DMS 273 treated with DMSO at 0.1 percent for 48 hours (cell line): ENCODE measurements around the gene GTF3C1.
"Not testable (repeated sequence)": the region's sequence is repeated elsewhere in the genome, so short reads cannot be mapped to it uniquely, and the experiment has no call there.

Experiments
- DNase-seq: peaks from one replicate; lab custom pipeline; 2025; lab: John Stamatoyannopoulos, UW

The GTF3C1 gene

GRCh38 chr16:27463741-27464591 is 85.7 kb downstream of the GTF3C1 start:
- no peak for DNase-seq

GRCh38 chr16:27462846-27463682 is 86.6 kb downstream of the GTF3C1 start:
- no peak for DNase-seq

DNA sequence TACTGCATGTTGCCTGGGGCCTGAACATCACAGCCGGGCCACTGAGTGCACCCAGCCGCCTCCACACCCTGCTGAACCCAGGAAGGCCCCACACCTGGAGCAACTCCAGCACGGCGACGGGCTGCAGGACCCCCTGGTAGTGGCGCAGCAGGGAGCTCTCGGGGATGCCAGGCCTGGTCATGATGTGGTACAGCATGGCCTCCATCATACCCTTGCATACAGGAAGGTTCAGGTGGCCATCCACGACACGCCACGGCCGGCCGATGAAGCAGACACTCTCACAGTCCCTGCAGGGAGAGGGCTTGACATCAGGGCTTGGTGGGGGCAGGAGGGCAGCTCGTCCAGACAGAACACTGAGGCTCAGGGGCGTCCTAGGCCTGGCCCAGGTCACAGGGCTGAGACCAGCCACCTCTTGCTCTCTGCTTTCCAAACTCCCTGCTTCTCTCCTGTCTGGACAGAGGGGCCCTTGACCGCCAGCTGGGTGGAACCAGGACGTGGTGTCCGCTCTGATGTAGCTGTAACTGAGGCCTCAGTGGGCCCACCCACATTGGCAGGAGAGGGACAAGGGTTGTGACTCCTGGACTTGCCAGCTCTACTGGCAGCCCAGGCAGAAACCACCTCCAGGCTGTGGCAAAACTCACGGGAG is 87.4 kb downstream of the GTF3C1 start:
- DNase-seq, result no peak

GRCh38 chr16:27461483-27462171 is 88.1 kb downstream of the GTF3C1 start:
- no peak for DNase-seq

- DNase-seq, result no peak
These were observed 88.8 kb downstream of the GTF3C1 start for GRCh38 chr16:27460663-27461482.

DNA sequence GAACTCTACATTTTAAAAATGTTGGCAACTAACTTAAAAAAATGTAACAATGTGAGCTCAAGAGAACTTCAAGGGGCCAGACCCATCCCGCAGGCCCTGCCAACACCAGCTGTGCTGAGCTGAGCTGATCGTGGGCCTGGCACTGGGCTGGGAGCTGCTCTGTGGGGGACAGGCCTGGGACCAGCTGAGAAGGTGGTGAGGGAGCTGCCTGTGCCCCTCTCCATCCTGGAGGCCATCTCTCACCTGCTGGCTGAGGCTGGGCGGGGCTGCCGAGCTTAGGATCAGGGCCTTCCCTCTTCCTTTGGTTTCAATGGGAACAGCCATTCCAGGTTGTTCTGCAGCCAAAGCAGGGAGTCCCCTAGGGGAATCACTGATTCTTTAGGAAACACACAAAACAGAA is 89.5 kb downstream of the GTF3C1 start:
- DNase-seq, result no peak

DNA sequence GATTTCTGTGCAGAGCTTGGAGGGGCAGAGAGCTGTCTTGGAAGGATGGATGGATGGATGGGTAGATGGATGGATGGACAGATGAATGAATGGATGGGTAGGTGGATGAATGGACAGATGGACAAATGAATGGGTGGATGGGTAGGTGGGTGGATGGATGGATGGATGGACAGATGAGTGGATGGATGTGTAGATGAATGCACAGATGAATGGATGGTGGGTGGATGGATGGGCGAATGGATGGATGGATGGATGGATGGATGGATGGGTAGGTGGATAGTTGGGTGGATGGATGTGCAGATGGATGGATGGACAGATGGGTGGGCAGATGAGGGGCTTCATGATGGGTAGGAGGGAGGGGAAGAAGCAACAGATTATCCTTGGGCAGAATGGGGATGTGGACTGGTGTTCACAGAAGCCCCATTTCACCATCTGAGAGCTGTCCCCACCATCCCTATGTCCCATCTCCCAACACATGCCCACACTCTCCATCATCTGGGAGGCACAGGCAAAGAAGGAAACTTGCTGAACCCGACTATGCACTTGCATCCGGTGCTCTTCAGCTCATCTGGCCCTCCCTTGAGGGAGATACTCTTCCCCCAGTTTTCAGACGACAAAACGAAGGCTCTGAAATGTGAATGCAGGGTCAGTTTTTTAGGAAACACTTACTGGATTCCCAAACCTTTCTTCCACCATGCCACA is 90.6 kb downstream of the GTF3C1 start:
- DNase-seq, result no peak

GRCh38 chr16:27458258-27458657 is 91.5 kb downstream of the GTF3C1 start:
- no peak for DNase-seq

DNA sequence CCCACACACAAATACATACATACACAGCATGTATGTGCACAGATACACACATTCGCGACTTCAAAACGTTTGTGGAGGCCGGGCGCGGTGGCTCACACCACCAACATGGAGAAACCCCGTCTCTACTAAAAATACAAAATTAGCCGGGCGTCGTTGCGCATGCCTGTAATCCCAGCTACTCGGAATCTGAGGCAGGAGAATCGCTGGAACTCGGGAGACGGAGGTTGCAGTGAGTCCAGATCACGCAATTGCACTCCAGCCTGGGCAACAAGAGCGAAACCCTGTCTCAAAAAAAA is 92.2 kb downstream of the GTF3C1 start:
- not testable (repeated sequence) for DNase-seq

DNA sequence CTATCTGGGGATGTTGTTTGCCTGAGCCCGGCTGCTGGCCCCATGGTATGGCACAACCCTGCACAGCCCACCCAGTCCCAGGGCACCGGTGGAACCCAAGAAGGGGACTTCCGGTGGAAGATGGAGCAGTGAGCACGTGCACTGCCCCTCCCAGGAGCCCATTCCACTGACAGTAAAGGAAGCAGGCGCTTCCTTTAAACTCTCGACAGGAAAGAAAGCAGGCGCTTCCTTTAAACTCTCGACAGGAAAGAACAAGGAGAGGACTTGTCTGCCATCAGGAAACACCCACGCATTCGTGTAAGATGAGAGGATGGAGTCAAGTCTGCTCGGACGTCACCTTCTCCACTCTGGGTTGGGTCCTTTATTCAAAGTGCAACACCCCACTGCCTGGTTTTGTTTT is 94.0 kb downstream of the GTF3C1 start:
- no peak for DNase-seq

DNA sequence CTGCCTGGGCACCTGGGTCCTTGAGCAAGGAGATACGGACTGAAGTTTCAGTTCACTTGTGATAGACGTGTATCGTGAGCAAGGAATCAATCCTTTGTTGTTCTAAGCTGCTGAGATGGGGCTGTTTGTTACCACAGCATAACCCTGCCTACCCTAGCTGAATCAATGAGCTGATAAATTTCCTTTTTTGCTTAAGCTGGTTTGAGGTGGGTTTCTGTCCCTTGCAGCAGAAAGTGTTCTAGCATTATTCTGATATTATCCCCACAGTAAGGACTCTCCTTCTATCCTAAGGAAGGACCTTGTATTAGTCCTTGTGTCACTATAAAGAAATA is 96.3 kb downstream of the GTF3C1 start:
- no peak for DNase-seq

- DNase-seq, result no peak
These were observed 96.9 kb downstream of the GTF3C1 start for GRCh38 chr16:27452569-27453493.

DNA sequence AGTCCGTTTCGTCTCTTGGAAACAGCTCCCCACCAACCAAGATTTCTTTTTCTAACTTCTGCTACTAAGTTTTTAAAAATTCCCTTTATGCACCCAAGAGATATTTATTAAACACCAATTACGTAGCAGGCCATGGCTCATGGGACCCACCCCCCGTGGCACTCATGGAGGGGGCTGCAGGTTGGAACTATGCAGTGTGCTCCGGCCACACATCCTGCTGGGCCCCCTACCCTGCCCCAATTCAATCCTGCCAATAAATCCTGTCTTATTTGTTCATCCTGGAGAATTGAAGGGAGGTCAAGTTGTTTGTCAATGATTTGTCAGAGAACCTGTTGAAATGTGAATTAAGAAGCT is 99.5 kb downstream of the GTF3C1 start:
- no peak for DNase-seq

DNA sequence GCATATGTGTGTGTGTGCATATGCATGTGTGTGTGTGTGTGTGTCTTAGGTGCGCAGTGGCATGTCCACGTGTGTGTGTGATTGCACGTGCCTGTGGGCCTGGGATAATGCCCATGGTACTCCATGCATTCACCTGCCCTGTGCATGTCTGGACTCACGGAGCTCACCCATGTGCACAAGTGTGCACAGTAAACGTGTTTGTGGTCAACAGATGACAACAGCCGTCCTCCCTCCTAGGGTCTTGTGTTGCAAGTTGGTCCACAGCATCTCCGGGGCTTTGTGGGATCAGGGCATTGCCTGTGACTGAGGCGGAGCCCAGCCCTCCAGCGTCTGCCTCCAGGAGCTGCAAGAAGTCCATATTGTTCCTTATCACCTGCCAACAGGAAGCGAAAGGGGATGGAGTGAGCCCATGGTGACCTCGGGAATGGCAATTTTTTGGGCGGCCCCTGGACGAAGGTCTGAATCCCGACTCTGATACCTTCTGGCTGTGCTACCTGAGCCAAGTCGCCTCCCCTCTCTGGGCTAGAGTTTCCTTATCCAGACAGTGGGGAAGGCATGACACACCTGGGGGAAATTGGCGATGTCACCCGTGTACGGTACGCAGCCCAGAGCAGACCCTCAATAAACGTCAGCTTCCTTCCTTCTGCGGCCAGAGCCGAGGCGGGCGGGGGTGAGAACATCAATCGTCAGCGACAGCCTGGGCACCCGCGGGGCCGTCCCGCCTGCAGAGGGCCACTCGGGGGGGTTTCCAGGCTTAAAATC is 100.1 kb downstream of the GTF3C1 start:
- no peak for DNase-seq

GRCh38 chr16:27448532-27449433 is 100.9 kb downstream of the GTF3C1 start:
- peak; percentile 63 for DNase-seq

- no peak for DNase-seq
These were observed 102.4 kb downstream of the GTF3C1 start for GRCh38 chr16:27447301-27447700.

GRCh38 chr16:27446721-27447120 is 103.0 kb downstream of the GTF3C1 start:
- DNase-seq, result no peak
